HUDEP-2 (cell line): Measurements from ENCODE around the gene RNF130.

Experiments
- DNase-seq, 76 experiments: peaks; one replicate each; lab custom pipeline; 2025; ENCODE audit not compliant: unreplicated experiment in 76 of 76; lab: John Stamatoyannopoulos, UW

Gene RNF130

GRCh38 chr5:180086816-180087399 lies 15.3 kb upstream of the RNF130 start:
- peak in 13 of 76 experiments; percentile 6 to 55 (median 22) for DNase-seq

GRCh38 chr5:180085837-180086236 lies 14.3 kb upstream of the RNF130 start:
- peak in 25 of 76 experiments; percentile 5 to 60 (median 27) for DNase-seq

- DNase-seq: peak in 68 of 76 experiments; percentile 18 to 81 (median 54)
Measured at GRCh38 chr5:180084638-180085561, 13.3 kb upstream of the RNF130 start.

- DNase-seq: no peak
Measured at GRCh38 chr5:180083529-180084060, 12.0 kb upstream of the RNF130 start.

GRCh38 chr5:180082633-180083420 lies 11.3 kb upstream of the RNF130 start:
- DNase-seq: no peak

- DNase-seq: no peak
Measured at GRCh38 chr5:180081481-180081880, 9.9 kb upstream of the RNF130 start.

- DNase-seq: no peak
Measured at GRCh38 chr5:180080486-180081280, 9.1 kb upstream of the RNF130 start.

GRCh38 chr5:180079702-180080466 lies 8.3 kb upstream of the RNF130 start:
- DNase-seq: no peak

GRCh38 chr5:180078348-180078747 lies 6.8 kb upstream of the RNF130 start:
- DNase-seq: no peak

- DNase-seq: no peak
Measured at GRCh38 chr5:180077594-180078284, 6.2 kb upstream of the RNF130 start.

GRCh38 chr5:180075703-180076102 lies 4.1 kb upstream of the RNF130 start:
- no peak for DNase-seq

GRCh38 chr5:180074462-180074861 lies 2.9 kb upstream of the RNF130 start:
- no peak for DNase-seq

- no peak for DNase-seq
Measured at GRCh38 chr5:180072556-180072955, 997 bp upstream of the RNF130 start.

- no peak for DNase-seq
Measured at GRCh38 chr5:180072256-180072548, 643 bp upstream of the RNF130 start.

- peak in 8 of 76 experiments; percentile 14 to 48 (median 22) for DNase-seq
Measured at GRCh38 chr5:180070756-180071530, 616 bp downstream of the RNF130 start.

- DNase-seq: peak in 1 of 76 experiments; percentile 38
Measured at GRCh38 chr5:180069589-180070247, 1.8 kb downstream of the RNF130 start.

GRCh38 chr5:180068519-180069090 lies 3.0 kb downstream of the RNF130 start:
- DNase-seq: no peak
